GM10266 (cell line): ENCODE data around the gene DYRK4.

ENCODE experiments used
- DNase-seq: peaks from one replicate; pipeline ENCODE4 v3.0.0; 2012; ENCODE audit errors: extremely low spot score
- TF ChIP-seq, protein P1 (sequence below): IDR thresholded peaks from 2 replicates; pipeline ENCODE4 v1.5.1; 2012; ENCODE audit warnings: mild to moderate bottlenecking, low read depth; ENCODE audit not compliant: control insufficient read depth, insufficient read depth; ENCODE audit errors: missing control alignments

DYRK4 gene

DNA sequence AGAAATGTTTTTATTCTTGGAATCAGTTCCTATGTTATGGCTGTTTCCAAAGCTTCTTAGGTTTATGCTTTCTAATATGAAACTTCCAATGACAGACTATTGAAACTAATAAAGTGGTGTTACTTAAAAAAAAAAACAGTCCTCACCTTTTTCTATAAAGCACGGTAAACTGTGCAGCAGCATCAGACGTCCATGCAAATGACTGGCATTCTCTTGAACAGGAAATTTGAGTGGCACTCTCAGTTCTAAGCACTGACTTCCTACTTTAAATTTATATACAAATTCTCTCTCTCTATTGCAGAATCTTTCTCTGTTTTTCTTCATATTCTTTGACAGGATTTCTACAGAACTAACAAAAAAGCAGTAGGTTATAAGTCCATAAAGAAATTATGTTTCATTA lies 26.1 kb upstream of the DYRK4 start:
- DNase-seq, result no peak
- TF ChIP-seq, protein P1, sequence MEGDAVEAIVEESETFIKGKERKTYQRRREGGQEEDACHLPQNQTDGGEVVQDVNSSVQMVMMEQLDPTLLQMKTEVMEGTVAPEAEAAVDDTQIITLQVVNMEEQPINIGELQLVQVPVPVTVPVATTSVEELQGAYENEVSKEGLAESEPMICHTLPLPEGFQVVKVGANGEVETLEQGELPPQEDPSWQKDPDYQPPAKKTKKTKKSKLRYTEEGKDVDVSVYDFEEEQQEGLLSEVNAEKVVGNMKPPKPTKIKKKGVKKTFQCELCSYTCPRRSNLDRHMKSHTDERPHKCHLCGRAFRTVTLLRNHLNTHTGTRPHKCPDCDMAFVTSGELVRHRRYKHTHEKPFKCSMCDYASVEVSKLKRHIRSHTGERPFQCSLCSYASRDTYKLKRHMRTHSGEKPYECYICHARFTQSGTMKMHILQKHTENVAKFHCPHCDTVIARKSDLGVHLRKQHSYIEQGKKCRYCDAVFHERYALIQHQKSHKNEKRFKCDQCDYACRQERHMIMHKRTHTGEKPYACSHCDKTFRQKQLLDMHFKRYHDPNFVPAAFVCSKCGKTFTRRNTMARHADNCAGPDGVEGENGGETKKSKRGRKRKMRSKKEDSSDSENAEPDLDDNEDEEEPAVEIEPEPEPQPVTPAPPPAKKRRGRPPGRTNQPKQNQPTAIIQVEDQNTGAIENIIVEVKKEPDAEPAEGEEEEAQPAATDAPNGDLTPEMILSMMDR, result no peak

DNA sequence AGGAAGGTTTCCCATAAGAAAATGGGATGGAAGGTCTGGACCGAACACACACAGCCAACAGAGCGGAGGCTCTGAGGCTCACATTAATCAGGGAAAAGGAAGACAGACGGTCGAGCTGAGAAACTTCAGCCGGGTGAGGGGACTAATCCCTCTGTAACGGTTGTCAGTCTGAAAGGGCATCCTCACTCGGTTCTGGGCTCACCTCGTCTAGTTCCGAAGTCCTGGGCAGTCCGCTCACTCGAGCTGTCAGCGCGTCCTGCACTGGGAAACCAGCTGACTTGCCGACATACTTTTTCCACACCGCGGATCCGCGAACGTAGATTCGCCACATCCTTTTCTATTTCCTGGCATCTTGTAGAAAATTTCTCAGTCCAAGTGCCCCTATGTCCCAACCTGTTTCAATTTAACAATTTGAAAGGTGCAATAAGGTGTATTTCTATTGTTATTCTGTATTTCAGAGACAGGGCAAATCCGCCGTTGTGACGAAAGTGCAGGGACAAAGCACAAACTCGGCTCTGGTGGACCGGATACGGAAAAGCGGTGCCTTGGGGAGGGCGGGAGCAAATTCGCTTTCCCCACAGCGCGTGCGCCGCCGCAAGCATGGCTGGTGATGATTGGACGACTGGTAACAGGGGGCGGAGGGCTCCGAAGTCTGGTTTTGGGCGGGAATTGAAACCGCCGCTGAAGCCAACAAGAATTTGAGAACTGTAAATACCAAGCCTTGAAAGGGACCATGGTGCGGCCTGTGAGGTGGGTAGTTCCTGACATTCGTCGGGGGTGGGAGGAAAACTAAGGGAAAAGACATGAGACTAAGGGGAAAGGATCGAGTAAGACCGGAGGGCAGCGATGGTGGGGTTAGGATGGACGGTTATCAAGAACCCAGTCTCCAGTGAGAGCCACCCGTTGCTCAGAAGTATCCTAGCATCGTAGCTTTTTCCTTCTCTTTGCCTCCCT lies 23.5 kb upstream of the DYRK4 start, which contains the start of gene RAD51AP1:
Gene RAD51AP1 (plus strand): TSS at position 684 of the 954 bp plus-strand sequence. CDS start 50 bp downstream, at position 734.
- DNase-seq, result peak; percentile 90
- TF ChIP-seq, protein P1, result no peak

DNA sequence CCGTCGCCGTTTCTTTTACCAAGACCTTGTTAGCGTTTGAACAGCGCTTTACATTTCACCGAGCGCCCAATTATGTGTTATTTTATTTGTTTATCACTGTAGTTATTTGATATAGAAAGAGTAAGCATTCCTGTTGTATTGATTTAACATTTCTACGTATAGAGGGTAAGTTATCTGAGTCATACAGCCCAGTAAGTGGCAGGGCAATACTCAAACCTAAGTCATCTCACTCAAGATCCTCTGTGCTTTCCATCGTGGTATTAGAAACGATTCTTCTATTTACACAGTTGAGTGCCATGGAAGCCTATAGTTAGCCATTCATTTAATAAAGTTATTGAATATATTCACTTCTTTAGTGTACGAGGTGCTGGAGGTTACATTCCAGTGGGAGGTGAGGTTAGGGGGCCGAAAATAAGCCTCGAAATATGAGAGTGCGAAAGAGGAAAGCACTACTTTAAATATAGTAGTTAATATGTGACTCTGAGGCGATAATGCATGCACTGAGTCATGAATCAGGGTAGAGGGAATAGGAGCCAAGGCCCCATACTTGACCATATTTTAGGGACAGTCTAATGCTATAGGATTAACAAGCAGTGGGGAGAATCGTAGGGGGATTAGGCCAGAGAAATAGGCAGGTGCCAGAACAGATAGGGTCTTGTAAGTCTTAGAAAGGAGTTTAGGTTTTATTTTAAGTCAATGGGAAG lies 22.7 kb upstream of the DYRK4 start:
- TF ChIP-seq, protein P1, result no peak
- no peak for DNase-seq

DNA sequence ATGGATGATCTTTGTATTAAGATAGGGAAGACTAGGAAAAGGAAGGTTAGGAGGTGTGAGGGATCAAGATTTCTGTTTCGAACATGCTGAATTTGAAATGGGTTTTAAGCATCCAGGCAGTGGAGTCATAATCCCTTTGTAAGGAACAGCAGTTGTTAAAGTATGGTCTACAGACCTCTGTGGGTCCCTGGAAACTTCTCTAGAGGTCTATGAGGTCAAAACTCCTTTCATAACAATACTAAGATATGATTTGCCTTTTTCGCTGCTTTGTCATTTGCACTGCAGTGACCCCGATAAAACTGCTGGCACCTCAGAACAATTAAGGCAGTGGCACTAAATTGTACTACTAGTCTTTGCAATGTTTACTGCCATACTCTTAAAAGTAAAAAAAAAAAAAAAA lies 21.8 kb upstream of the DYRK4 start:
- DNase-seq, result no peak
- TF ChIP-seq, protein P1, result no peak

DNA sequence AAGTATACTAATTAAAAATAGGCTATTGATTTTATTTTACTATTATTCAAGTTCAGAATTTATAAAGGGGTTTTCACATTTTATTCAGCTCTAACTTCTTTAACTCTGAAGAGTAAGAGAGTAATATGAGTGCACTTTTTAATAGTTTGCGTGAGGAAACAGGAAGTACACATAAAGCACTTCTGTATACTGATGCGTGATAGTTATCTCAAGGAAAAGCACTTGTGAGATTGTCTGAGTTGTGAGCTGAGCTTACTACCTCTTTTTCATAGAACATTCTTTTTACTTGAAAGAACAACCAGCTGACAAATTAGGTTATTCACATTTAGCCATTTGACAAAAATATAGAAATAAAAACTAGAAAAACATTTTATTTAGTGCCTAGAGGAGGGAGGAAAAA lies 21.4 kb upstream of the DYRK4 start:
- TF ChIP-seq, protein P1, result no peak
- DNase-seq, result no peak

DNA sequence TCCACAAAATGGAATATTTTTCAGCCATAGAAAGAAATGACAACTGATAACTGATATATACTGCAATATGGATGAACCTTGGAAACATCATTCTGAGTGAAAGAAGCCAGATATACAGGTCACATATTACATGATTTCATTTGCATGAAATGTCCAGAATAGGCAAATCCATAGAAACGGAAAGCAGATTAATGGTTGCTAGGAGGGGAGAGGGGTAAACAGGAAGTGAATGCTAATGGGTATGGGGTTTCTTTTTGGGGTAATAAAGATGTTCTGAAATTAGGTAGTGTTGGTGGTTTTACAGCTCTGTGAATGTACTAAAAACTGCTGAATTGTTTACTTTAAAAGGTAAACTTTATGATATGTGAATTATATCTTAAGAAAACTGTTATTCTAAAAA lies 16.8 kb upstream of the DYRK4 start:
- TF ChIP-seq, protein P1, result no peak

More for the DNA sequence above, 16.8 kb upstream of the DYRK4 start:
- no peak for DNase-seq
